Pancreas (tissue), 10 donors: ENCODE results near the gene STK10. TPM values are rescaled to one million over a fixed set of nuclear protein-coding genes. Genes with fewer than 3 reads are reported as not detected.
"Not testable (repeated sequence)": the region's sequence is repeated elsewhere in the genome, so short reads cannot be mapped to it uniquely, and the experiment has no call there.

Experiments used
- ATAC-seq, 4 donors: fragments of 200-7000 bp; cut with Tn5 transposase; one replicate each; pipeline versions ENCODE4 v1.8.0 to v1.9.1; 2020; ENCODE audit warnings: mild to moderate bottlenecking in 4 of 4, moderate library complexity in 4 of 4
- DNase-seq, 6 donors: peaks; one replicate each; pipeline ENCODE4 v3.0.0-alpha.2; 2020
- FAIRE-seq: peaks from 2 replicates; lab custom pipeline; 2012; peaks lifted over from hg19 to GRCh38; lab: Jason Lieb, UNC
- H3K27ac ChIP-seq, 4 donors: fragments of 200-600 bp; sonication (generic); 1 replicate in 3 of 4; 2 replicates in 1 of 4; pipeline versions ENCODE4 v1.5.0 to v1.8.0; 2020
- H3K27me3 ChIP-seq, 4 donors: fragments of 200-600 bp; one replicate each; pipeline ENCODE4 v1.8.0; 2021
- H3K36me3 ChIP-seq, 3 donors: fragments of 200-600 bp; sonication (generic) in 1 of 3; one replicate each; pipeline versions ENCODE4 v1.5.0 to v1.8.0; 2020 to 2021
- H3K4me1 ChIP-seq, 3 donors: fragments of 200-600 bp; one replicate each; pipeline ENCODE4 v1.8.0; 2021
- H3K4me3 ChIP-seq, 4 donors: fragments of 200-600 bp; sonication (generic) in 2 of 4; one replicate each; pipeline versions ENCODE4 v1.5.0 to v1.8.0; 2020 to 2021
- H3K9me3 ChIP-seq, 4 donors: fragments of 200-600 bp; one replicate each; pipeline ENCODE4 v1.8.0; 2021
- CTCF ChIP-seq, 4 donors: fragments of 200-600 bp; sonication (generic) in 3 of 4; IDR thresholded peaks; one replicate each; pipeline versions ENCODE4 v1.5.0 to v1.8.0; 2021; ENCODE audit warnings: antibody characterized with exemption in 4 of 4
- WGBS, 2 donors: extraction: QIAGEN DNeasy Blood & Tissue Kit; methylation state at CpG; one replicate each; pipeline ENCODE4 v1.1.7; 2013; 5-methylcytosine and 5-hydroxymethylcytosine counted together
- intact Hi-C, 3 donors: fragments of 100-400 bp; cut with DNase I; formaldehyde crosslinking; loops; one replicate each; pipeline versions ENCODE4 v1.11.1 to v1.14.2; 2022
- polyA plus RNA-seq, 2 donors: library from polyadenylated mRNA; stranded (reverse); fragments of 200-250 nt; gene quantifications; one replicate each; pipeline ENCODE4 v1.2.3, GENCODE V29; 2013
- total RNA-seq, 6 donors: library from RNA; stranded (reverse); fragmentation: NEBNext Ultra II Directional in 4 of 6; extraction: Animal tissue kit (Norgen Biotek cat#: 25700) in 4 of 6; gene quantifications; one replicate each; pipeline versions ENCODE4 v1.2.1 to v1.2.4, GENCODE V29; 2021 to 2023
- donor health status: healthy with polysubstance abuse.
- donor health status: DM: no; HTN: no; CAD: no; lungs with moderate emphysema.
- donor health status: DM: no; HTN: no; CAD: no.
- donor health status: control.
- donor health status: control.
- donor health status: Bipolar disorder and iron deficiency.
- donor health status: DM: yes; HTN: yes; CAD: no.
- donor health status: DM: no; HTN: no; CAD: no.
- donor health status: DM: no; HTN: no; CAD: no.
- donor health status: DM: yes; HTN: yes; CAD: no.

Gene STK10
- total and polyA plus RNA-seq, 8 donors = 4.1 to 16.3 (median 7.3) TPM

- no peak for TF ChIP-seq CTCF (IDR thresholded peaks at IDR 0.05)
- WGBS, 2 donors = 72 to 73% methylated on average over 4 of the region's 4 CpGs
- no peak for DNase-seq
- no peaks in the 10 kb centered on the region for H3K9me3 ChIP-seq
- no peaks in the 10 kb centered on the region for H3K36me3 ChIP-seq
- H3K4me1 ChIP-seq = no peaks in the 10 kb centered on the region
- no peak overlapping the region for H3K4me3 ChIP-seq
- no peak overlapping the region for H3K27ac ChIP-seq
- H3K27me3 ChIP-seq = no peaks in the 10 kb centered on the region
- intact Hi-C loops = no loop called here
- no peak for FAIRE-seq
- ATAC-seq = no peak
Observed at GRCh38 chr5:172028167-172028566, 159.9 kb downstream of the STK10 start.

- WGBS, 2 donors = 79 to 83% methylated on average over 10 of the region's 10 CpGs
- H3K27ac ChIP-seq, ATAC-seq, H3K36me3 ChIP-seq, H3K9me3 ChIP-seq, FAIRE-seq, DNase-seq, H3K4me1 ChIP-seq, H3K27me3 ChIP-seq, H3K4me3 ChIP-seq, intact Hi-C loops: not testable (repeated sequence)
Observed at GRCh38 chr5:172020110-172020786, 167.8 kb downstream of the STK10 start.

GRCh38 chr5:172015346-172015745, 172.7 kb downstream of the STK10 start:
- no peak for DNase-seq
- Histone ChIP-seq H3K9me3 (no peaks in the 10 kb centered on the region), H3K4me3 (no peak overlapping the region), H3K4me1 (no peaks in the 10 kb centered on the region), H3K36me3 (no peaks in the 10 kb centered on the region), H3K27ac (no peak overlapping the region), H3K27me3 (no peaks in the 10 kb centered on the region)
- WGBS, 2 donors = 86 to 91% methylated on average over 4 of the region's 4 CpGs
- no peak for FAIRE-seq
- no peak for ATAC-seq
- TF ChIP-seq CTCF (IDR thresholded peaks at IDR 0.05) = no peak
- intact Hi-C loops = no loop called here

- Histone ChIP-seq H3K4me3 (no peak overlapping the region), H3K9me3 (no peaks in the 10 kb centered on the region), H3K27ac (no peak overlapping the region), H3K36me3 (no peaks in the 10 kb centered on the region), H3K4me1 (peaks cover 0 to 5% (median 0%) of the 10 kb centered on the region in 3 donors), H3K27me3 (no peaks in the 10 kb centered on the region)
- FAIRE-seq (no peak), DNase-seq (no peak), ATAC-seq (no peak)
- 71 to 72% methylated on average over 2 of the region's 2 CpGs for WGBS, 2 donors
- intact Hi-C loops = no loop called here
- no peak for TF ChIP-seq CTCF (IDR thresholded peaks at IDR 0.05)
Observed at GRCh38 chr5:172010278-172010677, 177.7 kb downstream of the STK10 start.

GRCh38 chr5:172009536-172010270, 178.3 kb downstream of the STK10 start:
- no peak for FAIRE-seq
- intact Hi-C loops = loop anchor here in 1 of 3 donors (10.0 kb wide), 1 partner anchor 55 kb away; no protein-coding TSS in a partner anchor
- WGBS, 2 donors = 56 to 57% methylated on average over 5 of the region's 5 CpGs

More at GRCh38 chr5:172009536-172010270, 178.3 kb downstream of the STK10 start:
- no peaks in the 10 kb centered on the region for H3K27me3 ChIP-seq
- H3K4me1 ChIP-seq = peaks cover 0 to 5% (median 0%) of the 10 kb centered on the region in 3 donors
- H3K4me3 ChIP-seq = no peak overlapping the region
- H3K27ac ChIP-seq = no peak overlapping the region
- no peak for ATAC-seq
- DNase-seq = no peak
- no peaks in the 10 kb centered on the region for H3K36me3 ChIP-seq
- no peak for TF ChIP-seq CTCF (IDR thresholded peaks at IDR 0.05)
- H3K9me3 ChIP-seq = no peaks in the 10 kb centered on the region
